Ishikawa (cell line): ENCODE results near the gene KRT82.

ENCODE experiments used
- CEBPB ChIP-seq: IDR thresholded peaks from 2 replicates; pipeline ENCODE4 v1.6.1; 2012
- CREB1 ChIP-seq: IDR thresholded peaks from 2 replicates; pipeline ENCODE4 v1.6.1; 2012; ENCODE audit warnings: low read depth
- EGR1 ChIP-seq: IDR thresholded peaks from 2 replicates; pipeline ENCODE4 v1.6.1; 2012
- EP300 ChIP-seq: IDR thresholded peaks from 2 replicates; pipeline ENCODE4 v1.6.1; 2012; ENCODE audit warnings: borderline replicate concordance
- FOXM1 ChIP-seq: IDR thresholded peaks from 2 replicates; pipeline ENCODE4 v1.6.1; 2012; ENCODE audit warnings: low read depth, borderline replicate concordance
- NFIC ChIP-seq: IDR thresholded peaks from 2 replicates; pipeline ENCODE4 v1.6.1; 2012
- RAD21 ChIP-seq: IDR thresholded peaks from 2 replicates; pipeline ENCODE4 v1.6.1; 2012; ENCODE audit warnings: low read depth
- TAF1 ChIP-seq: IDR thresholded peaks from 2 replicates; pipeline ENCODE4 v1.6.1; 2012; ENCODE audit warnings: low read depth, mild to moderate bottlenecking
- TCF12 ChIP-seq: IDR thresholded peaks from 2 replicates; pipeline ENCODE4 v1.6.1; 2012; ENCODE audit warnings: low read depth
- TEAD4 ChIP-seq: IDR thresholded peaks from 2 replicates; pipeline ENCODE4 v1.6.1; 2012
- YY1 ChIP-seq: IDR thresholded peaks from 2 replicates; pipeline ENCODE4 v1.6.1; 2012; ENCODE audit warnings: low read depth
- ZBTB7A ChIP-seq: IDR thresholded peaks from 2 replicates; pipeline ENCODE4 v1.6.1; 2012; ENCODE audit warnings: low read depth
- TF ChIP-seq, protein P1 (sequence below): IDR thresholded peaks from 2 replicates; pipeline ENCODE4 v1.6.1; 2012; ENCODE audit warnings: low read depth, mild to moderate bottlenecking
- TF ChIP-seq, protein P2 (sequence below): IDR thresholded peaks from 2 replicates; pipeline ENCODE4 v1.6.1; 2012
- TF ChIP-seq, protein P3 (sequence below): IDR thresholded peaks from 2 replicates; pipeline ENCODE4 v1.6.1; 2012

The KRT82 gene

DNA sequence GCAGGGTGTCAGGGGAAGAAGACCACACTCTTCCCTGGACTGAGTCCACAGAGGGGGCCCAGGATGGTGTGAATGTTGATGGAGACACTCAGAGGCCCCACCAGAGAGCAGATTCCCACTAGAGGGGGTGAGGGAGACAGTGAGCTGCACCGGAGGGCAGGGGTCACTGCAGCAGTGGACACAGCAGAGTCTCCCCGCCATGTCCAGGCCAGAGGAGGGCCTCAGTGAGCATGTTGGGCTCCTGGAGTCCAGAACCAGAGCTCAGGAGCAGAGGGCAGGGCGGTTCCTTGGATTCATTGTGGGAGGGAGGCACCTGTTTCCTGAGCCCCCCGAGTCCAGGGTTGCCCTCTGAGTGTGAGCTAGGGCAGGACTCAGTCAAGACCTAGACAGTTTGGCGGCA is 1.8 kb upstream of the KRT82 start:
- no peak for TF ChIP-seq TCF12
- TF ChIP-seq, protein P1, sequence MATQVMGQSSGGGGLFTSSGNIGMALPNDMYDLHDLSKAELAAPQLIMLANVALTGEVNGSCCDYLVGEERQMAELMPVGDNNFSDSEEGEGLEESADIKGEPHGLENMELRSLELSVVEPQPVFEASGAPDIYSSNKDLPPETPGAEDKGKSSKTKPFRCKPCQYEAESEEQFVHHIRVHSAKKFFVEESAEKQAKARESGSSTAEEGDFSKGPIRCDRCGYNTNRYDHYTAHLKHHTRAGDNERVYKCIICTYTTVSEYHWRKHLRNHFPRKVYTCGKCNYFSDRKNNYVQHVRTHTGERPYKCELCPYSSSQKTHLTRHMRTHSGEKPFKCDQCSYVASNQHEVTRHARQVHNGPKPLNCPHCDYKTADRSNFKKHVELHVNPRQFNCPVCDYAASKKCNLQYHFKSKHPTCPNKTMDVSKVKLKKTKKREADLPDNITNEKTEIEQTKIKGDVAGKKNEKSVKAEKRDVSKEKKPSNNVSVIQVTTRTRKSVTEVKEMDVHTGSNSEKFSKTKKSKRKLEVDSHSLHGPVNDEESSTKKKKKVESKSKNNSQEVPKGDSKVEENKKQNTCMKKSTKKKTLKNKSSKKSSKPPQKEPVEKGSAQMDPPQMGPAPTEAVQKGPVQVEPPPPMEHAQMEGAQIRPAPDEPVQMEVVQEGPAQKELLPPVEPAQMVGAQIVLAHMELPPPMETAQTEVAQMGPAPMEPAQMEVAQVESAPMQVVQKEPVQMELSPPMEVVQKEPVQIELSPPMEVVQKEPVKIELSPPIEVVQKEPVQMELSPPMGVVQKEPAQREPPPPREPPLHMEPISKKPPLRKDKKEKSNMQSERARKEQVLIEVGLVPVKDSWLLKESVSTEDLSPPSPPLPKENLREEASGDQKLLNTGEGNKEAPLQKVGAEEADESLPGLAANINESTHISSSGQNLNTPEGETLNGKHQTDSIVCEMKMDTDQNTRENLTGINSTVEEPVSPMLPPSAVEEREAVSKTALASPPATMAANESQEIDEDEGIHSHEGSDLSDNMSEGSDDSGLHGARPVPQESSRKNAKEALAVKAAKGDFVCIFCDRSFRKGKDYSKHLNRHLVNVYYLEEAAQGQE = no peak
- TF ChIP-seq, protein P2, sequence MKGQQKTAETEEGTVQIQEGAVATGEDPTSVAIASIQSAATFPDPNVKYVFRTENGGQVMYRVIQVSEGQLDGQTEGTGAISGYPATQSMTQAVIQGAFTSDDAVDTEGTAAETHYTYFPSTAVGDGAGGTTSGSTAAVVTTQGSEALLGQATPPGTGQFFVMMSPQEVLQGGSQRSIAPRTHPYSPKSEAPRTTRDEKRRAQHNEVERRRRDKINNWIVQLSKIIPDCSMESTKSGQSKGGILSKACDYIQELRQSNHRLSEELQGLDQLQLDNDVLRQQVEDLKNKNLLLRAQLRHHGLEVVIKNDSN = no peak
- no peak for TF ChIP-seq ZBTB7A
- TF ChIP-seq YY1 = no peak
- TF ChIP-seq EGR1 = no peak
- TF ChIP-seq TEAD4 = no peak
- TF ChIP-seq NFIC = no peak

DNA sequence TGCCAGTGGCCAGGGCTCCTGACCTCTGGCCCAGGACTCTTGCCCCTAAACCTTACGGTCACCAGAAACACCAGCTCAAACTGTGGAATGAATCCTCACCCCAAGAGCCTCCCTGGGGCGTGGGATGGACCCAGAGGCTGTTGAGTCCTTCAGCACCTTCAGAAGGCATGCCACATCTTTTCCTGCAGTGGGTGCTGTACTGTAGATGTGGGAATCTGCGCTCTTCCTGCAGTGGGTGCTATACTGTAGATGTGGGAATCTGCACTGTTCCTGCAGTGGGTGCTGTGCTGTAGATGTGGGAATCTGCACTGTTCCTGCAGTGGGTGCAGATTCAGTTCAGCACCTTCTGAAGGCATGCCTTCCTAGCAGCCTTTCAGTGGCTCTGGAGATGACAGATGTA is 1.2 kb downstream of the KRT82 start:
- TF ChIP-seq RAD21 (peak; percentile 51), CREB1 (no peak)

DNA sequence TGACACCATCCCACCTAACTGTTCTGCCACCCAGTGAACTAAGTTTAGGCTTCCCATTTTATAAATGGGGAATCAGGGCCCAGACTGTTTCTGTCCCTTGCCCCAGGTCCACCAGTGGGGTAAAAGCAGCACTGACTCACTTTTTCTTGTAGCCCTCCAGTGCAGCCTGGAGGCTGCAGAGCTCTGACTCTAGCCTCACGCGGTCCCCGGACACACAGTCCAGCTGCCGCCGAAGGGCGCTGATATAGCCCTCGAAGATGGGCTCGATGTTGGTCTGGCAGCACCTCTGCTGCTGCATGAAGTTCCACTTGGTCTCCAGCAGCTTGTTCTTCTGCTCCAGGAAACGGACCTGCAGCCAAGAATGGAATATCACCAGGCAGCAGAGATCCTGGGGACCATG is 2.6 kb downstream of the KRT82 start:
- TF ChIP-seq TCF12 = no peak
- TF ChIP-seq TAF1 = no peak

DNA sequence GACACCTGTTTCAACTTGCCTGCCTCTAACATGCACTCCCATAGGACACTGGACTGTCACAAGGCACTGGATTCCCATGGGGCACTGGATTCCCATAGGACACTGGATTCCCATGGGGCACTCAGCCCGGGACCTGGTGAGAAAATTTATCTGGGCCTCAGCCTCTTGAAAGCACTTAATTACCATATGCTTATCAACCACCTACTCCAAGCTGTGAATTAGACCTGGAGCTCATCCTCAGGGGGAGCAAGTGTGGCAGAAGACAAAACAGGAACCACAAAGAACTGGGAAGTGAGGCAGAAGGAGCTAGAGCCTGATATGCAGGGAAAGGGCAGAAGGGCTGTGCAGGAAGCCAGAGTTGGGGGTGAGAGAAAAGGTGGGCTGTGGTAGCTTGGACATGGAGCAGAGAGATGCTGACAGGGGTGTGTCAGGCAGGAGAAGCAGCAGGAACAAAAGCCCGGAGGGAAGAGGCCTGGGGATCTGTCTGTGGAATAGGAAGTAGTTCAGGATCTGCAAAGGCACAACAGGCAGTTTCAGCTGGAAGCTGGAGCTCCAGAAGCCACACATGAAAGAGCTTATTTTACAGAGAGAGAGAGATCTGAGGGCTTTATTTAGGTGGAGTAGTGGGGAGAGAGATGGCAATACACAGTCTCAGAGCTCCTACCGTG is 3.1 kb downstream of the KRT82 start:
- TF ChIP-seq ZBTB7A (no peak), TEAD4 (no peak), RAD21 (no peak), FOXM1 (no peak)
- TF ChIP-seq, protein P3, sequence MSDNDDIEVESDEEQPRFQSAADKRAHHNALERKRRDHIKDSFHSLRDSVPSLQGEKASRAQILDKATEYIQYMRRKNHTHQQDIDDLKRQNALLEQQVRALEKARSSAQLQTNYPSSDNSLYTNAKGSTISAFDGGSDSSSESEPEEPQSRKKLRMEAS = no peak
- TF ChIP-seq, protein P2 = no peak

DNA sequence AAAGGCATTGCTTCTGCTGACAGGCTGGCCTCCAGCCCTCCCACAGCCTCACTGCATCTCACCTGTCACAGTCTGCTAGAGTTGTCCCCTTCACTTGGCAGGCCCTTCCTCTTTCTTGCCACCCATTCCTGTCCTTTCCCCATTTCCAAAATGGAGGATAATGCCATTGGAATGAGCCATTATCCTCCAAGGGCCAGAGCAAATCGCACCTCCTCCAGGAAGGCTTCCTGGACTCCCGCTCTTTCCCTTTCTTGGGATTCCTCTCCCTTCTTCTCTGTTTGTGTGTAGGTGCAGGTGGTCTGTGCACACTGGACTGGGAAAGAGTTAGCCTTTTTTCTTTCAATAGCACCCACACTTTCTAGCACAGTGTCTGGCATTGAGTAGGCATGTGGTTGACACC is 3.8 kb downstream of the KRT82 start:
- TF ChIP-seq FOXM1 (no peak), YY1 (no peak), TCF12 (no peak), CREB1 (no peak), CEBPB (no peak), RAD21 (no peak), EP300 (no peak), NFIC (no peak), TAF1 (no peak)
- TF ChIP-seq, protein P2 = no peak
- TF ChIP-seq, protein P3 = no peak
- TF ChIP-seq, protein P1 = no peak

DNA sequence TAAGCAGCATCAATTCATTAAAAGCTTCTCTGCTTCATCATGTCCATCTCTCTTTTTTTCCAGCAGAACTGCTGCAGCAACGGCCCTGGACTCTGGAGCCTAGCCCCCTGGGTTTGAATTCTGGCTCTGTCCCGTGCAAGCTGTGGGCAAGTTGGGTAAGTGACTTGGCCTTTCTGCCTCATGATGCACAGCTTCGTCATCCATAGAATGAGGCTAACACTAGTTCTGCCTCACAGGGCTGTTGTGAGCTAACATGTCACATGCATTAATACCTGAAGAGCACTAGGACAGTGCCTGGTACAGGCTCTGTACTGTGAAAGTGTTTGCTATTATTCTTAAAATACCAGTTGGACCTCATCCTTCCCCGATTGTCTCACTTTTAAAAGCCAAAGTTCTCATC is 4.2 kb downstream of the KRT82 start:
- no peak for TF ChIP-seq YY1
- no peak for TF ChIP-seq EGR1
- TF ChIP-seq, protein P3 = no peak
- no peak for TF ChIP-seq TEAD4
- TF ChIP-seq RAD21 = no peak
- TF ChIP-seq, protein P2 = no peak
- TF ChIP-seq CEBPB = no peak
- TF ChIP-seq TCF12 = no peak
- TF ChIP-seq, protein P1 = no peak
- TF ChIP-seq ZBTB7A = no peak
- TF ChIP-seq CREB1 = no peak
- TF ChIP-seq EP300 = no peak
- TF ChIP-seq NFIC = no peak
